Nephron (organoid): Measurements from ENCODE around the gene ROBO2.

ENCODE experiments used
- H3K27ac Mint-ChIP-seq, 3 experiments: 2 replicates each; pipeline ENCODE4 v1.8.0; 2020; ENCODE audit warnings: mixed read lengths in 3 of 3, mild to moderate bottlenecking in 2 of 3, moderate library complexity in 1 of 3
- H3K27me3 Mint-ChIP-seq: 2 replicates; pipeline ENCODE4 v1.8.0; 2021; ENCODE audit warnings: low read depth, mild to moderate bottlenecking, moderate library complexity, mixed read lengths
- H3K36me3 Mint-ChIP-seq: 2 replicates; pipeline ENCODE4 v1.8.0; 2020; ENCODE audit warnings: low read depth, mixed read lengths
- H3K4me1 Mint-ChIP-seq: 2 replicates; pipeline ENCODE4 v1.8.0; 2020; ENCODE audit warnings: mixed read lengths
- H3K4me3 Mint-ChIP-seq, 3 experiments: 2 replicates each; pipeline ENCODE4 v1.8.0; 2020; ENCODE audit warnings: mild to moderate bottlenecking in 3 of 3, mixed read lengths in 3 of 3, moderate library complexity in 2 of 3
- H3K9me3 Mint-ChIP-seq: 2 replicates; pipeline ENCODE4 v1.8.0; 2020; ENCODE audit warnings: mixed read lengths
- CTCF ChIP-seq, 3 experiments: fragments of 200-600 bp; sonication (generic); IDR thresholded peaks; one replicate each; pipeline ENCODE4 v1.5.0; 2021; ENCODE audit warnings: antibody characterized with exemption in 3 of 3; ENCODE audit not compliant: unreplicated experiment in 3 of 3

ROBO2 gene

GRCh38 chr3:77342027-77342426 is 302.1 kb downstream of the ROBO2 start:
- H3K4me3 Mint-ChIP-seq: no peak overlapping the region
- H3K27ac Mint-ChIP-seq: no peak overlapping the region
- peaks cover 18% of the 10 kb centered on the region for H3K36me3 Mint-ChIP-seq
- H3K4me1 Mint-ChIP-seq: no peaks in the 10 kb centered on the region
- no peak for TF ChIP-seq CTCF (IDR thresholded peaks at IDR 0.05; ENCODE audit: unreplicated experiment in 3 of 3)
- H3K9me3 Mint-ChIP-seq: no peaks in the 10 kb centered on the region
- H3K27me3 Mint-ChIP-seq: no peaks in the 10 kb centered on the region

GRCh38 chr3:77342688-77343087 is 302.8 kb downstream of the ROBO2 start:
- Mint-ChIP-seq H3K27ac (no peak overlapping the region), H3K4me1 (no peaks in the 10 kb centered on the region), H3K36me3 (peaks cover 23% of the 10 kb centered on the region), H3K9me3 (no peaks in the 10 kb centered on the region), H3K4me3 (no peak overlapping the region), H3K27me3 (no peaks in the 10 kb centered on the region)
- TF ChIP-seq CTCF (IDR thresholded peaks at IDR 0.05; ENCODE audit: unreplicated experiment in 3 of 3): no peak

- no peak for TF ChIP-seq CTCF (IDR thresholded peaks at IDR 0.05; ENCODE audit: unreplicated experiment in 3 of 3)
- H3K4me1 Mint-ChIP-seq: no peaks in the 10 kb centered on the region
- no peak overlapping the region for H3K27ac Mint-ChIP-seq
- H3K4me3 Mint-ChIP-seq: no peak overlapping the region
- H3K36me3 Mint-ChIP-seq: peaks cover 28% of the 10 kb centered on the region
- no peaks in the 10 kb centered on the region for H3K9me3 Mint-ChIP-seq
- no peaks in the 10 kb centered on the region for H3K27me3 Mint-ChIP-seq
These were observed 305.1 kb downstream of the ROBO2 start for GRCh38 chr3:77345009-77345408.

GRCh38 chr3:77348244-77348855 is 308.5 kb downstream of the ROBO2 start:
- Mint-ChIP-seq H3K9me3 (no peaks in the 10 kb centered on the region), H3K4me1 (peaks cover 4% of the 10 kb centered on the region), H3K27me3 (no peaks in the 10 kb centered on the region), H3K36me3 (peaks cover 20% of the 10 kb centered on the region), H3K4me3 (no peak overlapping the region), H3K27ac (no peak overlapping the region)
- peak; percentile 31 to 44 (median 34) for TF ChIP-seq CTCF (IDR thresholded peaks at IDR 0.05; ENCODE audit: unreplicated experiment in 3 of 3)

- H3K4me1 Mint-ChIP-seq: peaks cover 4% of the 10 kb centered on the region
- no peak overlapping the region for H3K27ac Mint-ChIP-seq
- no peaks in the 10 kb centered on the region for H3K36me3 Mint-ChIP-seq
- no peaks in the 10 kb centered on the region for H3K9me3 Mint-ChIP-seq
- TF ChIP-seq CTCF (IDR thresholded peaks at IDR 0.05; ENCODE audit: unreplicated experiment in 3 of 3): no peak
- H3K27me3 Mint-ChIP-seq: no peaks in the 10 kb centered on the region
- no peak overlapping the region for H3K4me3 Mint-ChIP-seq
These were observed 315.1 kb downstream of the ROBO2 start for GRCh38 chr3:77354958-77355357.

- Mint-ChIP-seq H3K9me3 (peaks cover 3% of the 10 kb centered on the region), H3K4me3 (no peak overlapping the region), H3K27ac (no peak overlapping the region), H3K27me3 (no peaks in the 10 kb centered on the region), H3K36me3 (peaks cover 14% of the 10 kb centered on the region), H3K4me1 (peaks cover 4% of the 10 kb centered on the region)
- TF ChIP-seq CTCF (IDR thresholded peaks at IDR 0.05; ENCODE audit: unreplicated experiment in 3 of 3): no peak
These were observed 323.0 kb downstream of the ROBO2 start for GRCh38 chr3:77362936-77363335.
